Measurements from ENCODE around the gene CNOT3.

- TF ChIP-seq, protein P1, sequence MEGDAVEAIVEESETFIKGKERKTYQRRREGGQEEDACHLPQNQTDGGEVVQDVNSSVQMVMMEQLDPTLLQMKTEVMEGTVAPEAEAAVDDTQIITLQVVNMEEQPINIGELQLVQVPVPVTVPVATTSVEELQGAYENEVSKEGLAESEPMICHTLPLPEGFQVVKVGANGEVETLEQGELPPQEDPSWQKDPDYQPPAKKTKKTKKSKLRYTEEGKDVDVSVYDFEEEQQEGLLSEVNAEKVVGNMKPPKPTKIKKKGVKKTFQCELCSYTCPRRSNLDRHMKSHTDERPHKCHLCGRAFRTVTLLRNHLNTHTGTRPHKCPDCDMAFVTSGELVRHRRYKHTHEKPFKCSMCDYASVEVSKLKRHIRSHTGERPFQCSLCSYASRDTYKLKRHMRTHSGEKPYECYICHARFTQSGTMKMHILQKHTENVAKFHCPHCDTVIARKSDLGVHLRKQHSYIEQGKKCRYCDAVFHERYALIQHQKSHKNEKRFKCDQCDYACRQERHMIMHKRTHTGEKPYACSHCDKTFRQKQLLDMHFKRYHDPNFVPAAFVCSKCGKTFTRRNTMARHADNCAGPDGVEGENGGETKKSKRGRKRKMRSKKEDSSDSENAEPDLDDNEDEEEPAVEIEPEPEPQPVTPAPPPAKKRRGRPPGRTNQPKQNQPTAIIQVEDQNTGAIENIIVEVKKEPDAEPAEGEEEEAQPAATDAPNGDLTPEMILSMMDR (IDR thresholded peaks at IDR 0.05): no peak
- TF ChIP-seq POLR2A (IDR thresholded peaks at IDR 0.05): no peak
These were observed 50.8 kb downstream of the CNOT3 start for GRCh38 chr19:54188215-54188871.

Measured in body of pancreas (tissue), 4 donors.